Posterior vena cava (tissue), 2 donors: ENCODE measurements around the gene SEPTIN11. TPM values are rescaled to one million over a fixed set of nuclear protein-coding genes. Genes with fewer than 3 reads are reported as not detected.
A peak's percentile ranks its signal among the peaks of the same experiment; 100 is the strongest.

Experiments
- DNase-seq: peaks from one replicate; pipeline ENCODE4 v3.0.0-alpha.2; 2020; ENCODE audit warnings: low spot score
- intact Hi-C, 2 donors: fragments of 100-400 bp; cut with DNase I; formaldehyde crosslinking; loops; one replicate each; pipeline versions ENCODE4 v1.14.1 to v1.14.2; 2022 to 2023
- long read RNA-seq, 2 donors: library from polyadenylated mRNA; unstranded; transcript quantifications; one replicate each; pipeline ENCODE4 v2.0.0, GENCODE V29; 2020 to 2021
- total RNA-seq, 2 donors: library from RNA; stranded (reverse); fragmentation: NEBNext Ultra II Directional; extraction: Animal tissue kit (Norgen Biotek cat#: 25700); gene quantifications; one replicate each; pipeline ENCODE4 v1.2.1, GENCODE V29; 2021
- donor health status: DM: yes; HTN: yes; CAD: no.
- donor health status: DM: yes; HTN: yes; CAD: no.

Gene SEPTIN11
- total RNA-seq: 100 to 1,000 TPM; 140 to 154 TPM
- long read RNA-seq, donor 1, full-length matches to known transcripts: 13 of 73 reads
- long read RNA-seq, donor 1, partial matches to known transcripts: 5 of 73 reads
- long read RNA-seq, donor 1, other reads (novel, unspliced or antisense): 55 of 73 reads
- long read RNA-seq, donor 2, full-length matches to known transcripts: 99 of 248 reads
- long read RNA-seq, donor 2, partial matches to known transcripts: 65 of 248 reads
- long read RNA-seq, donor 2, other reads (novel, unspliced or antisense): 84 of 248 reads

DNA sequence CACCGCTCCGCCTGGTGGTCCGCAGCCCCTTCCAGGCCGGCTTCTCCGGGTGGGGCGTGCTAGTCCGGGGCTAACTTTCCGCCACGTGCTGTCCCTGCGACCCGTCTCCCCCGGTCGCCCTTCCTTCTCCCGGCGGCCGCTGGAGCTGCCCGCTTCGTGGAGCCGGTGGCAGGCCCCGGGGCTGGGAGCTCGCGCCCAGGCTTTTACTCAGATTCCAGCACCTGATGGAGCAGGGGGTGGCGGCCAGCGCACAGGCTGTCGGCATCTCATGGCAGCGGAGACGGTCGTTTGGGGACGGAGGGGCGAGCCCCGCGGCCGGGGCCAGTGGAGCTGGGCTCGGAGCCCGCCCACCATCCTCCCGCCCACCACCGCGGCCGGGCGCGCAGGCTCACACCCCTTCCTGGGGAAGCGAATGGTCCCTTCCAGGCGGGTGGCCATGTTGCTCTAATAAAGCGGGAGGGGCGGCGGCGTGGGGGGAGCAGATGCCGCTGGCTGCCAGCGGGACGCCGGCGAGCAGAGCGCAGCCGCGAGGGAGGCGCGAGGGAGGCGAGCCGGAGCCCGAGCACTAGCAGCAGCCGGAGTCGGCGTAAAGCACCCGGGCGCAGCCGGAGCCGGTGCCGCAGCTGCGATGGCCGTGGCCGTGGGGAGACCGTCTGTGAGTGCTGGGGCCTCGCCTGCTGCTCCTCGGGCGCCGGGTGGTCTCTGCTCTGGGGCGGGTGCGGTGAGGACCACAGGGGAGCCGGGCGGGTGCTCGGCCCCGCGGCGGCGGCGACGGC is at the start of gene SEPTIN11:
SEPTIN11 (plus strand) TSS at position 477 of the 776 bp plus-strand sequence; CDS start at position 629, 152 bp downstream.
- DNase-seq: peak; percentile 98
- intact Hi-C loops: loop anchor here in 1 of 2 donors (10.0 kb wide), 2 partner anchors 55 to 145 kb away; no protein-coding TSS in a partner anchor

DNA sequence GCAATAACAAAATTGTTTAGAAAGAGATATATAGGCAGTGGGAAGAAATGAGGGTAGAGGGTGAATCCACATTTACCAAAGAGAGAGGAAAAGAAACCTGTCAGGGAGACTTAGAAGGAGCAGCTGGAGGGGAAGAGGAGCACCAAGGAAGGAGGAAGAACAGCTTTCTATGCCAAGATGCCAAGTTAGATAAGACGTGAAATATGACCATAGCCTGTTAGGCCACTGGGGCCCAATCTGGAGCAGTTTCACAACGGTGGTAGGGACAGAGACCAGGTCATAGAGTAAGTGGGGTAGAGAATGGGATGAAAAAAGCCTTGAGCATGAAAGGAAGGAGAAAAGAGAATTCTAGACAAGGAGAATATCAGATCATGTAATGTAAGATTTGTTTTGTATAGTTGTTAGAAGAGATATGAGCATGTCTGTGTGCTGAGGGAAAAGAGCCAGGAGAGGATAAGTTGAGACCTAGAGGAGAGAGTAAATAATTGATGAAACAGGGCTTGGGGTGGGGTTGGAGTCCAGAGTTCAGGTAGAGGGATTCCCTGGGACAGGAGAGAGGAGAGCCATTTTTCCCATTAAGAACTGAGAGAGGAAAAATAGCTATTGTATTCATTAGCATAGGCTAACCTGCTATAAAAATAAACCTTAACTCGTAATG is 47.2 kb upstream of the SEPTIN11 start:
- no peak for DNase-seq
- intact Hi-C loops: no loop called here

DNA sequence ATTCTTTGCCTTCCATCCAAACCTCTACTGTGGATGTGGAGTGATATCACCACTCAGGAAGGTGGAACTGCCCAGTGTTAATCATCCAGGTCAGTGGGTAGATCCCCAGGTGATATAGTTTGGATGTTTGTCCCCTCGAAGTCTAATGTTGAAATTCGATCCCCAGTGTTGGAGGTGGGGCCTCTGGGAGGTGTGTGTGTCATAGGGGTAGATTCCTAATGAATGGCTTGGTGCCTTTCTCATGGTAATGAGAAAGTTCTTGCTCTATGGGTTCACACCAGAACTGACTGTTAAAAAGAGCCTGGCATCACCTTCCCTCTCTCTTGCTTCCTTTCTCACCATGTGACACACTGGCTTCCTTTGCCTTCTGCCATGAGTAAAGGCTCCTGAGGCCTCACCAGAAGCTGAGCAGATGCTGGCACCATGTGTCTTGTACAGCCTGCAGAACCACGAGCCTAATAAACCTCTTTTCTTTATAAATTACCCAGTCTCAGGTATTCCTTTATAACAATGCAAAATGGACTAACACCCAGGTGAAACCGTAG is 44.8 kb upstream of the SEPTIN11 start:
- DNase-seq: no peak
- intact Hi-C loops: no loop called here

DNA sequence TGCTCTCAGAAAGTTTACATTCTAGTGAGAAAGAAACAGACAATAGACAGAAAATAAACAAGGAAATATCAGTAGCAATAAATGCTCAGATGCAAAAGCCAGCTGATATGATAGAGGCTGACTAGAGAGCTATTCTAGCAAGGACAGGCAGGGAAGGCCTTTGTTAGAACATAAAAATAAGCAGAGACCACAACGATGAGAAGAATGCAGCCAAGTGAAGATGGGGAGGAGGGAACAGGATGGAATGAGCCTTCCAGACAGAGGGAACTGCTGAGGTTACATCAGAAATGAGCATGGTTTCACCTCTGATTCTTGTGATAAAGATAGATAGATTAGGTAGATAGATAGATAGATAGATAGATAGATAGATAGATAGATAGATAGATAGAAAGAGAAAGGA is 44.0 kb upstream of the SEPTIN11 start:
- intact Hi-C loops: no loop called here
- no peak for DNase-seq

DNA sequence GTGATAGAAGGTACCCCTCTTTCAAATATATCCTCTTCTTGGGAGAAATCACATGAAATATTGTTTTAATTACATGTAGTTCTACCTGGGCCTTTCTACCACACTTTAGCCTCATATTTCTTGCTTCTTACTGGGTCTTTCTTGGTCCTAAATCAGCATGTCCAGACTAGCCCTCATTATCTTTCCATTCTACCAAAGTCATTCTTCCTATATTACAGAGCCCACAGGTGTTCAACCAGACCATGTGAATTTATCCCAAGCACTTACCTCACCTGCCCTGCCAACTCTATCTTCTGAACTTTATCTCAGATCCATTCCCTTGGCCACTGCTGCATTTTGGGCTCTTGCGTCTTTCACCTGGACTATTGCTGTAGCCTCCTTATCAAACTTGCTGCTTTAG is 39.8 kb upstream of the SEPTIN11 start:
- intact Hi-C loops: no loop called here
- no peak for DNase-seq

DNA sequence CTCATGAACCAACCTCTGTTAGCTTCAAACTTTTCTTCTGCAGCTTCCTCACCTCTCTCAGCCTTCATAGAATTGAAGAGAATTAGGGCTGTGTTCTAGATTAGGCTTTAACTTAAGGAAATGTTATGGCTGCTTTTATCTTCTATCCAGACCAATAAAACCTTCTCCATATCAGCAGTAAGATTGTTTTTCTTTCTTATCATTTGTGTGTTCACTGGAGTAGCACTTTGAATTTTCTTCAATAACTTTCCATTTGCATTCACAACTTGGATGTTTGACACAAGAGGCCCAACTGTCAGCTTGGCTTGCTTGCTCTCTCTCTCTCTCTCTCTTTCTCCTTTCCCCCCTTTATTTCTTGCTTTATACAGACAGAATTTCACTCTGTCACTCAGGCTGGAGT is 28.8 kb upstream of the SEPTIN11 start:
- DNase-seq: no peak
- intact Hi-C loops: no loop called here

DNA sequence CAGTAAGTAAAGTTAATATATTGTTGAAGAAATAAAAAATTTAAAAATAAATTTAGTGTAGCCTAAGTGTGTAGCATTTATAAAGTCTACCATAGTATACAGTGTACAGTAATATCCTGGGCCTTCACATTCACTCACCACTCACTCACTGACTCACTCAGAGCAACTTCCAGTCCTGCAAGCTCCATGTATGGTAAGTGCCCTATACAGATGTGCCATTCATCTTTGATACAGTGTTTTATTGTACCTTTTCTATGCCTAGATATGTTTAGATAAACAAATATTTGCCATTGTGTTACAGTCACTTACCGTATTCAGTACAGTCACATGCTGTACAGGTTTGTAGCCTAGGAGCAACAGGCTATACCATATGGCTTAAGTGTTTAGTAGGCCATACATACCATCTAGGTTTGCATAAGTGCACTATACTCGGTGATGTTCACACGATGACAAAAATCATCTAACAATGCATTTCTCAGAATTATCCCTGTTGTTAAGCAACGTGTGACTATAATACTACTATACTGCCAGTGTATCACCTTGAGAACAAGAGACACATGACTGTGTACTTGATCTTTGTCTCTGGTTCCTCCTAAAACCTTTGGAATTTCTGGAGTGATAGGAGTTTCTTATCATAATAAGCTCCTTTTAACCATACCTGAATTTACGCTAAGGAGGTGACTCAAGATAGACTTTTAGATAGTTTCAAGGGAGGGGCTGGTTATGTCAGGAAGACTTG is 25.8 kb upstream of the SEPTIN11 start:
- intact Hi-C loops: no loop called here
- DNase-seq: no peak

DNA sequence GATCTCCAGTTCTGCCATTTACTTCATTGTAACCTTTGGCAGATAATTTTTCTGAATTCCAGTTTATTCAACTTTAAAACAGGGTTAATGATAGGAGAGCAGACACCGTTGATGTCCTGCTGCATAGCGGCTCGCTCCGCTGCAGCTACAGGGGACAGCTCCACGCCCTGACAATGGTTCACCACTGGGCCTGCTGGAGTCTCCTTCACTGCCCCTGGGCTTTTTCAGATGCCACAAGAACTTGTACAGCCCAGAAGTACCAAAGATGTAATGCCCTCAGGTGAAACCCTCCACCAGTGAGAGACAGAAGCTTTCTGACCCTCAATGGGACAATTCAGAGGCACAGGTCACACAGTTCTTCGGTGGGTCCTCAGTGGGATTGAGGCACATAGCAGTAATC is 22.7 kb upstream of the SEPTIN11 start:
- DNase-seq: no peak
- intact Hi-C loops: no loop called here

DNA sequence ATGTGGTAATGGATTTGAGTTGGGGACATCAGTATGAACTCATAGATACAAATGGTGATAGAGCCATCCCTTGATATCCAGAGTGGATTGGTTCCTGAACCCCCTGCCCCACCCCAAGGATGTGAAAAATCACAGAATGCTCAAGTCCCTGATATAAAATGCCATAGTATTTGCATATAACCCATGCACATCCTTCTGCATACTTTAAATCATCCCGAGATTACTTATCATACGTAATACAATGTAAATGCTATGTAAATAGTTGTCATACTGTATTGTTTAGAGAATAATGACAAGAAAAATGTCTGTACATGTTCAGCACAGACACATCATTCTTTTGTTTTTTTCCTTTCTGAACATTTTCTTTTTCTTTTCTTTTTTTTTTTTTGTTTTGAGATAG is 18.9 kb upstream of the SEPTIN11 start:
- no peak for DNase-seq
- intact Hi-C loops: no loop called here

DNA sequence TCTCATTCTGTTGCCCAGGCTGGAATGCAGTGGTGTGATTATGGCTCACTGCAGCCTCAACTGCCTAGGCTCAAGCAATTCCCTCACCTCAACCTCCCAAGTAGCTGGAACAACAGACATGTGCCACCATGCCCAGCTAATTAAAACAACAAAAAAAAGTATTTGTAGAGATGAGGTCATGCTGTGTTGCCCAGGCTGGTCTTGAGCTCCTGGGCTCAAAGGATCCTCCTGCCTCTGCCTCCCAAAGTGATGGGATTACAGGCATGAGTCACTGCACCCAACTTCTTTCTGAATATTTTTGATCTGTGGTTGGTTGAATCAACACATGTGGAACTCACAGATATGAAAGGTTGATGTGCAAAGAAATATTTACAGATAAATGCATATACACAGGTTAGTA is 18.5 kb upstream of the SEPTIN11 start:
- intact Hi-C loops: no loop called here
- DNase-seq: no peak

DNA sequence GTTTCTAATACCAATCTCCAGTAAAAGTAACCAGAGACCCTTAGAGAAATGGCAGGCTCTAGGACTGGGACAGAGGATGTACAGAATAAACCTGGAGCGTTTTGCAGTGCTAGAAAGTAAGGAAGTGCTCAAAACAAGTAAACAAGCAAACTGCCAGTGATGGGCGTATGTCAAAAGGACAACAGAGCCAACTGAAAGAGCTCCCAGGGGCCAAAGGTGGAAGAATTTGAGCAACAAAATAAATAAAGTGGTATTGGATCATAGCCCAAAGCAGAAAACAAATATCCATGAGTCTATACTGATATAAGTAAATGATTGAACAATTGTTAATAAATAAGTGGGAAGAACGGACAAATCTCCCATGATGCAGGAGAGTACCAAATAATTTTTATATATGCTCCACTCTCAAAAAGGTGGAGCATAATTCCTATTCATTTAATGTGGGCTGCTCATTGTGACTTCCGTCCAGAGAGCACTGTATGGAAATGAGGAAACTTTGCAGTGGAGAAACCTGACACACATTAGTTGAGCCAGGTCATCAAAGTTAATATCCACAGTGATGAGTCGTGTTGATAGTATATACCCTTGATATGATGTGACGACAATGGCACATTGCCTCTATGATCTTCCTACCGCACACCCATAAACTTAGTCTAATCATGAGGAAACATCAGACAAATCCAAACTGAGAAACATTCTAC is 17.8 kb upstream of the SEPTIN11 start:
- intact Hi-C loops: no loop called here
- no peak for DNase-seq

DNA sequence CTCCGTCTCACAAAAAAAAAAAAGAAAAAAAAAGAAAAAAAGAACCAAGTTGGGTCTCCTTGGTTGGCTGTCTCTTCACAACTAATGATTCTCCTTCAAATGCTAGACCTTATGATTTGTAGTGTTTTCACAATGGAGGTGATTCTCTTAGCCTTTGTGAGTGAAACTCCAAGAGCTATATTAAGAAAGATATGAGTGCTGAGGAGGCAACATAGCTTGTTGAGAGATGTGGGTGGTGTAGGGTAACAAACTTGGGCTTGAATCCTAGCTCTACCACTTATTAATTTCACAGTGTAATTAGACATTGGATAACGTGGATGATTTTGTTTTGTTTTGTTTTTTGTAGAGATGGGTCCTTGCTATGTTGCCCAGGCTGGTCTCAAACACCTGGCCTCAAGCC is 10.4 kb upstream of the SEPTIN11 start:
- no peak for DNase-seq
- intact Hi-C loops: no loop called here

DNA sequence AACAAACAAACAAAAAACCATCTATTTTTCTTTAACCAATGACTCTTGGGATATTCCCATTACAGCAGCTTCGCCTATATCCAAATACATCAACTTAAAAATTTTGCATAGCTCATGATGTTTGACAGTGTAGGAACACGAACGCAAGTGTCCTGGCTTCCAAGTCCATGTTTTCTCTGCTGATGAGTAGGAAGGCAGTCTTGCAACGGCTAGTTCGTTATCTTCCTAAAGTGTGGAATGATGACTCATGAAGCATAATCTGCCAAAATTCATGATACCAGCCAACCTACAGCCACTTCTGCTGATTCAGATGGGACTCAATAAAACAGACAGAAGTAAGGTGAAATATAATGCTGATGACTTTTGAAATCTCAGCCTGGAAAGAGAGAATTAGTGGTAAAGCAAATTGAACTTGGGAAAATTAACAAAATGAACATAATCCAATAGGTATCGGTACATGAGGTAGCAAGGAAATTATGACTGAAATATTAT is 6.4 kb upstream of the SEPTIN11 start:
- intact Hi-C loops: loop anchor here in 1 of 2 donors (10.0 kb wide), 1 partner anchor 138 kb away; no protein-coding TSS in a partner anchor

DNA sequence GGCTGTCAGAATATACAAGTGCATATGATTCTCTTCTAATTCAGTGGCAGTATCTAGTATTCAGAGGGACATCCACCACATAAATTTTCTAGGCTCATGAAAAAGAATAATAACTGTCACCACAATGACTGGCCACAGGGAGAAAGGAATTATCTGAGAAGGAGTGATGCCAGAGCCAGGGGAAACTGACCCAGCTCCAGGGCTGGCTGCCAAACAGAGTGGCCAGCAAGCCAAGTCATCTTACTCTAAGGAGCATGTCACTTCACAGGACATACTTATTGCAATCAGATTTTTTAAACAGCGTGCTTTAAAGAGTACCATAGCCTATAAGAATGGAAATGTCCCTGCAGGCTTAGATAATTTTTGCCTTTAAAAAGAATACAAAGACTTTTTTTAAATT is 5.8 kb upstream of the SEPTIN11 start:
- DNase-seq: no peak
- intact Hi-C loops: loop anchor here in 1 of 2 donors (10.0 kb wide), 1 partner anchor 139 kb away; no protein-coding TSS in a partner anchor

More for the DNA sequence above, 6.4 kb upstream of the SEPTIN11 start:
- DNase-seq: no peak

DNA sequence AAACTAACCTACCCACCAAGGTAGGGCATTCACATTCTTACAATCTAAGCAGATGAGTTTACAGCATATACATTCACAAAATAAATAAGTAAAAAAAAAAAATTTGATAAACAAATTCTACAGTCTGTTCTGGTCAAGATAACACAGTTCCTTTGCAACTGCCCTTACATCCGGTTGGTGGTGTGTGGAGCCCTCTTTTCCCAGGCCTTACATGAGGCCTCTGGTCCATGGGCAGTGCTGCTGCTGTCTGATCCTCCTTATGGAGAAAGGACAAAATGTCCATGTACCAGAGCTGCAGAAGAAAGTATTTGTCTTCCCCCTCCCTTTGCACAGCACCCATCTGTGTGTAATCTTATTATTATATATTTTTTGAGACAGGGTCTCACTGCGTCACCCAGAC is 2.2 kb upstream of the SEPTIN11 start:
- DNase-seq: no peak
- intact Hi-C loops: loop anchor here in 1 of 2 donors (10.0 kb wide), 1 partner anchor 143 kb away; no protein-coding TSS in a partner anchor

DNA sequence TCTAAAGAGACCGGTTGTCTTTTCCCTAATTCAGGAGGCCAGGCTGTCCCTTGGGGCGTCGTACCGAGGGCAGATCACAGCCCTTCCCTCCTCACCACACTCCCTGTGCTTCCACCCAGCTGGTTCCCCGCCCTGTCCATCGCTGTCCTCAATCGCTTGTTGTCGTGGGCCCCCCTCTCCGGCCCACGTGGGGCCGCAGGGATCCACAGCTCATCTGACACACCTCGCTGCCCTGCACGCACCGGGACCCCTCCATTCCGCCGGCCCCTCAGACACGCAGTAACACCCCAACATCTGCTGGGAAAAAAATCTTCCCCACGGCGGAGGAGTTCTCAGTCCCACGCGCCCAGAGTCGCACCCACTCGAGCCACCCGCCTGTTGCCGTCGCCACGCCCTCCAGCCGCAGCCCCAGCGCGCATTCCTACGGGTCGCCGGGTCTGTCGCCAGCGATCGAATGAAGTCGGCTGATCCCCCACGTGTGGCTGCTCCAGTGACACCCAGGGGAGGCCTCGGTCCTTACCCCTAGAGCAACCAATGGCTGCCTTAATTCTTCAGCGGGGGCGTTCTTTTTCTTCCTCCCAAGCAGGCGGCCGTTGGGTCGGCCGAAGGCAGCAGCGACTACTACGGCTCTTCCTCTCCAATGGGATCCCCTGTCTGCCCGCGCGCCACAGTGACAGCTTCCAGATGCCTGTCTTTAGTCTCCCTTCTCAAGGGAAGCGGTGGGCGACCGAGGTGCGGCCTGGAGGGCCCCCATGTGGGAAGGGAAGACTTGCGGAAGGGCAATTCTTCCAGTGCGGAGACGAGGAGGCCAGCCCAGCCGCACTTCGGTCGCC is 893 bp upstream of the SEPTIN11 start:
- peak; percentile 90 for DNase-seq
- intact Hi-C loops: loop anchor here in 1 of 2 donors (10.0 kb wide), 1 partner anchor 144 kb away; no protein-coding TSS in a partner anchor
